ENCODE measurements around the gene UBC.
"Not testable (repeated sequence)": the region's sequence is repeated elsewhere in the genome, so short reads cannot be mapped to it uniquely, and the experiment has no call there.

Gene UBC

DNA sequence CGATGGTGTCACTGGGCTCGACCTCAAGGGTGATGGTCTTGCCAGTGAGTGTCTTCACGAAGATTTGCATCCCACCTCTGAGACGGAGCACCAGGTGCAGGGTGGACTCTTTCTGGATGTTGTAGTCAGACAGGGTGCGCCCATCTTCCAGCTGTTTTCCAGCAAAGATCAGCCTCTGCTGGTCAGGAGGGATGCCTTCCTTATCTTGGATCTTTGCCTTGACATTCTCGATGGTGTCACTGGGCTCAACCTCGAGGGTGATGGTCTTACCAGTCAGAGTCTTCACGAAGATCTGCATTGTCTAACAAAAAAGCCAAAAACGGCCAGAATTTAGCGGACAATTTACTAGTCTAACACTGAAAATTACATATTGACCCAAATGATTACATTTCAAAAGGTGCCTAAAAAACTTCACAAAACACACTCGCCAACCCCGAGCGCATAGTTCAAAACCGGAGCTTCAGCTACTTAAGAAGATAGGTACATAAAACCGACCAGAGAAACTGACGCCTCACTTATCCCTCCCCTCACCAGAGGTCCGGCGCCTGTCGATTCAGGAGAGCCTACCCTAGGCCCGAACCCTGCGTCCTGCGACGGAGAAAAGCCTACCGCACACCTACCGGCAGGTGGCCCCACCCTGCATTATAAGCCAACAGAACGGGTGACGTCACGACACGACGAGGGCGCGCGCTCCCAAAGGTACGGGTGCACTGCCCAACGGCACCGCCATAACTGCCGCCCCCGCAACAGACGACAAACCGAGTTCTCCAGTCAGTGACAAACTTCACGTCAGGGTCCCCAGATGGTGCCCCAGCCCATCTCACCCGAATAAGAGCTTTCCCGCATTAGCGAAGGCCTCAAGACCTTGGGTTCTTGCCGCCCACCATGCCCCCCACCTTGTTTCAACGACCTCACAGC lies 717 bp downstream of the UBC start:
- DNase-seq: peak; percentile 90

DNA sequence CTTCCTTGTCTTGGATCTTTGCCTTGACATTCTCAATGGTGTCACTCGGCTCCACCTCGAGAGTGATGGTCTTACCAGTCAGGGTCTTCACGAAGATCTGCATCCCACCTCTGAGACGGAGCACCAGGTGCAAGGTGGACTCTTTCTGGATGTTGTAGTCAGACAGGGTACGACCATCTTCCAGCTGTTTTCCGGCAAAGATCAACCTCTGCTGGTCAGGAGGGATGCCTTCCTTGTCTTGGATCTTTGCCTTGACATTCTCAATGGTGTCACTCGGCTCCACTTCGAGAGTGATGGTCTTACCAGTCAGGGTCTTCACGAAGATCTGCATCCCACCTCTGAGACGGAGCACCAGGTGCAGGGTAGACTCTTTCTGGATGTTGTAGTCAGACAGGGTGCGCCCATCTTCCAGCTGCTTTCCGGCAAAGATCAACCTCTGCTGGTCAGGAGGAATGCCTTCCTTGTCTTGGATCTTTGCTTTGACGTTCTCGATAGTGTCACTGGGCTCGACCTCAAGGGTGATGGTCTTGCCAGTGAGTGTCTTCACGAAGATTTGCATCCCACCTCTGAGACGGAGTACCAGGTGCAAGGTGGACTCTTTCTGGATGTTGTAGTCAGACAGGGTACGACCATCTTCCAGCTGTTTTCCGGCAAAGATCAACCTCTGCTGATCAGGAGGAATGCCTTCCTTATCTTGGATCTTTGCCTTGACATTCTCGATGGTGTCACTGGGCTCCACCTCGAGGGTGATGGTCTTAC lies 1.7 kb downstream of the UBC start:
- DNase-seq: not testable (repeated sequence)

DNA sequence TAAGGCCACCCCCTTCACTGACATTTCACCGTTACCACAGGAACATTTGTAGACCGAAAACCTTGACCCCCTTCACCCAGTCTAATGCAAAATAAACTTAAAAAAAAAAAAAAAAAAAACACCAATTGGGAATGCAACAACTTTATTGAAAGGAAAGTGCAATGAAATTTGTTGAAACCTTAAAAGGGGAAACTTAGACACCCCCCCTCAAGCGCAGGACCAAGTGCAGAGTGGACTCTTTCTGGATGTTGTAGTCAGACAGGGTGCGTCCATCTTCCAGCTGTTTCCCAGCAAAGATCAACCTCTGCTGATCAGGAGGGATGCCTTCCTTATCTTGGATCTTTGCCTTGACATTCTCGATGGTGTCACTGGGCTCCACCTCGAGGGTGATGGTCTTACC lies 2.9 kb downstream of the UBC start:
- DNase-seq: not testable (repeated sequence)

DNA sequence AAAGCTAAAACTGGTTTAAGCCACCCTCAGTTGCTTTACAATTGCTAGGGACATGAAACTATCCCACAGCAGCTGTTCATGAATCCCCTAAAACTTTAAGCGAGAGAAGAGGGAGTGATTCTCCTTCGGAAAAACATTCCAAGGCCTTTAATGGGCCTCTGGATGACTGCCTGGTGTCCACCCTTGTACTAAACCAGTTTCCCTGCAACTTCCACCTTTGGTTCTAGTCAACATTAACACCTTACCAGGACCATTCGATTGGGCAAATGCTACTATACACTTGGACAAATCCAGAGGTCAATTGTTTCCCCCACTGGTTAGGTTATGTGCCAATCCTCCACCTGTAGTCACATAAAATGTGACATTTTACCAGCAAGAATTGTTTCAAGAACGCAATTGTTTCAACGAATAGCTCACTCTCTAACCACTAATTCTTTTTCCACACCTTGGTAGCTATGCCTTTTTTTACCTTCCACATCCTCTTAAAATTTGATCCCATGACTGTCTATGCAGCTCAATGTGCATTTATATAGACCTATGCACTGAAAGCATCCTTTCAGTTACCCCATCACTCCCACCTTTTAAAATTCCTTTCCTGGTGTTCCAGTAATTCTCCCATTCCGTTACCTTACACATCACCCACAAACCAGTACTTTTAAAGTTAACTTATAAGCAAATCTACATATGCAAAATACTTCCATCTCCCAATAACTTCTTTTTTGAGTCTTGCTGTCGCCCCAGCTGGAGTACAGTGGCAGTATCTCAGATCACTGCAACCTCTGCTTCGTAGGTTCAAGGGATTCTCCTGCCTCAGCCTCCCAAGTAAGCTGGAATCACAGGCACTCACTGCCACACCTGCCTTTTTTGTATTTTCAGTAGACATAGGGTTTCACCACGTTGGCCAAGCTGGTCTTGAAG lies 3.6 kb downstream of the UBC start:
- DNase-seq: no peak

DNA sequence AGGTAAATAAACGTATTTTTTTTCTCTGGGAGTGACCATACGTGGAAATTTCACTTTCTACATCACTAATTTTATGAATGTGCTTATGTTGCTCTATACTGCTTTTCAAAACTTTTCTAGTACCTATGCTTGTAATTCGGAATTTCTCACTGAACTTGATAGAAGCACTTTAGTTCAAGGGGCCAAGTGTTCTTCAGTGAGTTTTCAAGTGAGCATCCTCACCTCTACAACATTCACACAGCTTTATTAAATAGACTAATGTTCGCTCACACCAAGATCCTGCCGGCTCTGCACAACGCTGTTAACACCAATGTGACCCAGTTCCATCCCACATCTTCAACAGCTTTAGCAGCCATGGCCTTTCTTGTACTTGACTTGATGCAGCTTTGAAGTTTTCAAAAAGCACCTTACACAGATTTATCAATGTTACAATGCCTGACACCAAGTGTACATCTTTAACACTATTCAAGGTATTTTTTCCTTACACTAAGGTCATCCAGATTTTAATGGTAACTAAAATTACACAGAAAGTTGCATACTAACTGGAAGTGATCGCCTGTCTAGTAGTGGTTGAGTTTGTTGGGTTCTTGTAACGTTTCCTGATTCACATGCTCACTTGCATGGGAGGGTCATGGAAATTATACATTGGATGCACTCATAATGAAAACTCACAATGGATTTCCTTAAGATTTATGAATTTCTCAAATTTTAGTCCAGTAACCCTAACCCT lies 4.5 kb downstream of the UBC start:
- DNase-seq: no peak

DNA sequence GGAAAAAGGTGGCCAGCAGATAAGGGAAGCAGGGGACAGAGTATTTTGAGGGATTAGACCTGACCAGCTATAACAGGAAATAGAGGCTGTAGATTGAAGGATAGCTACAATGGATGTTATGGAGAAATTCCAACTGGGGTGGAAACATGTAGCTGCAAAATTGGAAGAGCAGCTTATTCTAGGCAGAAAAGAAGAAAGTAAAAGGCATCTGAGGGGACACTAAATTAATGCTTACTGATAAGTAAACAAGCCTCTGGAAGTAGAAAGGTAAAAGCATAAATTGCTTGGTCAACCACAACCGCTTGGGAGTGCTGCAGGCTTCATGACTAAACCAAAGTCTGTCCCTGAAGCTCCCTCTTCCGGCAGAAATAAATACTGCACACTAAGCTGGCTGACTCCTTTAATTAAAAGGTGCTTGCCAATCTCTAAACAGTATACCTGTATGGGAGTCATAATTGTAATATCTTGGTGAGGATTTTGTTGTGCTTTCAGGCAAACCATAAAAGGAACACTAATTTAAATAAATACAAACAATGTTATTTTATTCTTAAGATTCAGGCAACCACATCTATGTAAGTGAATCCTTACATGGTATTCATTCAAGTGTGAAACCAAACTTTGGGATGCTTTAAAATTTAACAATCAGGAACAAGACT lies 7.7 kb downstream of the UBC start:
- peak; percentile 96 for DNase-seq

DNA sequence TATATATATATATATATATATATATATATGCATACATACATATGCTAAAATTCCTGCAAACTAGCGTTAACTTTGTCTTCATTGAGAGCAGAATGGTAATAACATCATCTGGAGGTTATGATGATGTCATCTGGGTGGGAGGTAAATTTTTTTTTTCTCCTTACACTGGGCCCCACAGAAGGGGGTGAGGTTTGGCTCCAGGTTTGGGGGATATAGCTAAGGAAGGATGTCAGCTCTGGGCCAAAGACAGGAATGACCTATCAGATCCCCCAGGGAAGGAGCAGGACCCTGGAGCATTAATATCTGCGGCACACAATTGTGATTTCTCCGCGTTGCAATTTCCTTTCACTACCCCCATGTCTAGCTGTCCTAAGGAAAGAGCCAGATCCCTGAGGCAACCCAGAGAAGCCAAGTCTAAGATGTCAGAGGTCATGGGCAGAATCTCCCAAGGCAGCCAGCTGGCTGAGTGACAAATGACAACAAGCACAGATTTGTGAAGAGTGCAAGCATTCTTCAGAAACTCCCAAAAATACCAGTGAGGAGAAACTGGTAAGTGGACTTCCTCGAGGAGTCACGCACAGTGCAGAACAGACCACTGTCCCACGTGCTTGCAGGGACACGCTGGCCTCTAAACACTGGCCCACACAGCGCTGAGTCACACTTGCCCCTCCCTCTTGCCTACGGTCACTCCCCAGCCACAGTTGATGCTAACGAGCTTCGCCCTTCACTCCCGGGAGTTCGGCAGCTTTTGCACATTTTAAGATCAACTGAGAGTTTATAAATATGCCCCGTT lies 9.9 kb downstream of the UBC start:
- peak; percentile 46 for DNase-seq

DNA sequence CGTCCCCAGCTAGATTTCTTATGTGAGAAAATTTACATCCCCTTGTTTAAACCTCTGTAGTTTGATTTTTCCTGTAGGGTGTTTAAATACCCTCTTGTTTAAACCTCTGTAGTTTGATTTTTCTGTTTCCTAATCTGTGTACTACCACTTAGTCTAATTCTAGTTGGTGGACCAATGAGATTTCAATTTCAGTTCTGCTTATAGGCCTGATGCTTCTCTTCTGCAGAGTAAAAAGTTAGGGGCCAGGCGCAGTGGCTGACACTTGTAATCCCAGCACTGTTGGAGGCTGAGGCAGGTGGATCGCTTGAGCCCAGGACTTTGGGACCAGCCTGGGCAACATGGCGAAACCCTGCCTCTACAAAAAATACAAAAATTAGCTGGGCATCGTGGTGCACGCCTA lies 11.5 kb downstream of the UBC start:
- DNase-seq: no peak

DNA sequence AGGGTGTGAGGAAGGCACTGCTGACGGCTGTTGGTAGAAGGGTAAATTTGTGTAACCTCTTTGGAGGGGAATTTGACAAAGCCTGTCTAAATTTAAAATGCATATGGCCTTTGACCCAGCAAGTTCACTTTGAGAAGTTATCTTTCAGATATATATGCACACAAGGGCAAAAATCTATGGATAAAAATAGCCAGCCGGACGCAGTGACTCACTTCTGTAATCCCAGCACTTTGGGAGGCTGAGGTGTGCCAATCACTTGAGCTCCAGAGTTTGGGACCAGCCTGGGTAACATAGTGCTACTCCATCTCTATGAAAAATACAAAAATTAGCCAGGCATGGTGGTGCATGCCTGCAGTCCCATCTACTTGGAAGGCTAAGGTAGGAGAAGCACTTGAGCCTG lies 13.4 kb downstream of the UBC start:
- DNase-seq: no peak

DNA sequence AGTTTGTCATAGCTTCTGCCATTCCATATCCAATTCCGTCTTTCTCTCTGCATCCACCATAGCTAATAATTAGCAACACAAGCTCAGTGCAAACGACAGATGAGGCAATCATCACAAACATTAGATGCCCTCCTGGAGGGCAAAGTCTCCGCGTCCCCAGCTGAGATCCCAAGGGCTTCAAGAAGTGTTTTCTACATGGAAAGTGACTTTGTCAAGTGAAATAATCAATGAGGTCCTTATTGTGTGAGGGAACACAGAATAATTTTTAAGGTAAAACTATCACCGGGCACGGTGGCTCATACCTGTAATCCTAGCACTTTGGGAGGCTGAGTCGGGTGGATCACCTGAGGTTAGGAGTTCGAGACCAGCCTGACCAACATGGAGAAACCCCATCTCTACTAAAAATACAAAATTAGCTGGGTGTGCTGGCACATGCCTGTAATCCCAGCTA lies 14.1 kb downstream of the UBC start:
- not testable (repeated sequence) for DNase-seq

DNA sequence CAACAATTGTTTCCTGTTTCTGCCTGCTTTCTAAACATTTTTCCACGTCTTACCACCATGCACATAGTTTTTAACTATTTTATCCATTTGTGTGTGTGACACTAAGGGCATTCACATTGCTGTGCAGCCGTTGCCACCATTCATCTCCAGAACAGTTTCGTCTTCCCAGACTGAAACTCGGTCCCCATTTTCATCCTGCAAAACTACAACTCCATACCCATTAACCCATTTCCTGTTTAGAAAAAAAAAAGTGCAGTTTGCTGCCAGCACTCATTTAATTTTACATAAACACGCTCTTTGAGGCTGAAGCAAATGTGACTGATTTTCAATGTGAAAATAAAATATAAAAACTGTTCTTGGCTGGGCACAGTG lies 15.5 kb downstream of the UBC start:
- no peak for DNase-seq

DNA sequence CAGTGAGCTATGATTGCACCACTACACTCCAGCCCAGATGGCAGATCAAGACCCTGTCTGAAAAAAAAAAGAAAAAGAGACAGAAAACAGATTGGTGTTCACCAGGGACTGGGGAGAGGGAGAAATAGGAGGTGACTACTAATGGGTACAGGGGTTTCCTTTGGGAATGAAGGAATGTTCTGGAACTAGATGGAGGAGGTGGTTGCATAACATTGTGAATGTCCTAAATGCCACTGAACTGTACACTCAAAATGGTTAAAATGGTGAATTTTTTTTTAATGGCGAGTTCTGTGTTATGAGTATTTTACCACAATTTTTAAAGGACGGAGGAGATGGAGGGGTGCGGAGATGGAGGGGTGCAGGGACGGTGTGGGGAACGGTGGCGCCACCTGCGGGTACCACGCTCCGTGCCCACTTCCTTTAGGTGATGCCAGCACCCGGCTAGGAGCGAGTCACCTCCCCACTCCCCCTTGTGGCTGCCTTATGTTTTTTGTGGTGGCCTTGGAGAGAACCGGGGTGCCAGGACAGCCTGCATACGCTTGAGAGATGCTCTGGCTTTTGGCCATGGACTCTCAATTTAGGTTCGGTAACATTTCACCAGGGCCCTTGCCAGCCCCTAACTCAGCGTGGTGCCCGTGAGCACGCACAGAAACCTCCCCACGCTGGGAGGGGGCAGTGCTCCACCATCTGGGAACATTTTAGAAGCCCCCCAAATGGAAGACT lies 16.1 kb downstream of the UBC start:
- peak; percentile 85 for DNase-seq

DNA sequence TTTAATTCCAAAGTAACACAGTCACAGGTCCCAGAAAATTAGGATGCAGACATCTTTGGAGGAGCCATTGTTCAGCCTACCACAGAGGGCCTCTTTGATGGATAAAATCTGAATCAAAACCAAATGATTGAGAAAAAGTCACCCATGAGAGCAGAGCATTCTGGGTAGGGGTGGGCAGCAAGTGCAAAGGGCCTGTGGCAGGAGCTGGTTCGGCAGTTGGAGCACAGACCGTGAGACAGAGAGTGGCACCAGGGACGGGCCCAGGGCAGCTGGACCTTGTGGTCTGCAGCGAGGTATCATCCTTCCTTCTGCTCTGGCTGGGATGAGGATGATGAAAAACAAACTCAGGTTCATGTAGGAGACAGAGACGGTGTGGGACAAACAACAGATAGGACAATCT lies 18.0 kb downstream of the UBC start:
- no peak for DNase-seq

DNA sequence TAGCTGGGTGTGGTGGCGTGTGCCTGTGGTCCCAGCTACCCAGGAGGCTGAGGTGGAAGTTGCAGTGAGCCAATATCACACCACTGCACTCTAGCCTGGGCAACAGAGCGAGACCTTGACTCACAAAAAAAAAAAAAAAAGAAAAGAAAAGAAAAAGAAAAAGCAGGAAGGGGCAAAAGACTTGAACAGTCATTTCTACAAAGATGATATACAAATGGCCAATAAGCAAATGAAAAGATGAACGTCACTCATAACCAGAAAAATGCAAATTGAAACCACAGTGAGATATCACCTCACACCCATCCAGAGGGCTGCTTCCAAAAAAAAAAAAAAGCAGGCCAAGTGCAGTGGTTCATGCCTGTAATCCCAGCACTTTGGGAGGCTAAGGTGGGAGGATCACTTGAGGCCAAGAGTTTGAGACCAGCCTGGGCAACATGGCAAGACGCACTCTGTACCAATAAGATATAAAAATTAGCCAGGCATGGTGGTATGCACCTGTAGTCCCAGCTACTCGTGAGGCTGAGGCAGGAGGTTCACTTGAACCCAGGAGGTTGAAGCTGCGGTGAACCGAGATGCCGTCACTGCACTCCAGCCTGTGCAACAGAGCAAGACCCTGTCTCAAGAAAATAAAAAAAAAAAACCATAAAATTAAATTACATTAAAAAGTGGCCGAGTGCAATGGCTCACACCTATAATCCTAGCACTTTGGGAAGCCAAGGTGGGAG lies 20.5 kb downstream of the UBC start:
- DNase-seq: no peak

DNA sequence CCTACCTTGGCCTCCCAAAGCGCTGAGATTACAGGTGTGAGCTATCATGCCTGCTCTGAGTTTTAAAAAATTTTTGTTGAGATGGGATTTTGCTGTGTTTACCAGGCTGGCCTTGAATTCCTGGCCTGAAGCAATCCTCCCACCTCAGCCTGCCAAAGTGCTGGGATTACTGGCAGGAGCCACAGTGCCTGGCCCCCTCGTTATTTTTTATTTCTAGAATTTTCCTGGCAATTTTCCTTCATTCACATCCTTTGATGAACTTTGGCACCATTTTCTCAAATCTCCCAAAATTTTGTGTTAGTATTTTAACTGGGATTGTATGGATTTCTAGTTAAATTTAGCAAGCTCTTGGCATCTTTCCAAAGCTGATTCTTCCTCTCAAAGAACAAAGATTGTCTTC lies 26.2 kb downstream of the UBC start:
- no peak for DNase-seq

DNA sequence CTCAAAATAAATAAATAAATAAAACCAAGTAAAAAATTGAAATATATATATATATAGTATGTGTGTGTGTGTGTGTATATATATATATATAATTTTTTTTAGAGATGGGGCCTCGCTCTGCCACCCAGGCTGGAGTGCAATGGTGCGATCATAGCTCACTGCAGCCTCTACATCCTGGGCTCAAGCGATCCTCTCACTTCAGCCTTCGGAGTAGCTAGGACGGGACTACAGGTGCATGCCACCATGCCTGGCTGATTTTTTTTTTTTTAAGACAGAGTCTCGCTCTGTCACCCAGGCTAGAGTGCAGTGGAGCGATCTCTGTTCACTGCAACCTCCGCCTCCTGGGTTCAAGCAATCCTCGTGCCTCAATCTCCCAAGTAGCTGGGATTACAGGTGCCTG lies 26.7 kb downstream of the UBC start:
- not testable (repeated sequence) for DNase-seq

DNA sequence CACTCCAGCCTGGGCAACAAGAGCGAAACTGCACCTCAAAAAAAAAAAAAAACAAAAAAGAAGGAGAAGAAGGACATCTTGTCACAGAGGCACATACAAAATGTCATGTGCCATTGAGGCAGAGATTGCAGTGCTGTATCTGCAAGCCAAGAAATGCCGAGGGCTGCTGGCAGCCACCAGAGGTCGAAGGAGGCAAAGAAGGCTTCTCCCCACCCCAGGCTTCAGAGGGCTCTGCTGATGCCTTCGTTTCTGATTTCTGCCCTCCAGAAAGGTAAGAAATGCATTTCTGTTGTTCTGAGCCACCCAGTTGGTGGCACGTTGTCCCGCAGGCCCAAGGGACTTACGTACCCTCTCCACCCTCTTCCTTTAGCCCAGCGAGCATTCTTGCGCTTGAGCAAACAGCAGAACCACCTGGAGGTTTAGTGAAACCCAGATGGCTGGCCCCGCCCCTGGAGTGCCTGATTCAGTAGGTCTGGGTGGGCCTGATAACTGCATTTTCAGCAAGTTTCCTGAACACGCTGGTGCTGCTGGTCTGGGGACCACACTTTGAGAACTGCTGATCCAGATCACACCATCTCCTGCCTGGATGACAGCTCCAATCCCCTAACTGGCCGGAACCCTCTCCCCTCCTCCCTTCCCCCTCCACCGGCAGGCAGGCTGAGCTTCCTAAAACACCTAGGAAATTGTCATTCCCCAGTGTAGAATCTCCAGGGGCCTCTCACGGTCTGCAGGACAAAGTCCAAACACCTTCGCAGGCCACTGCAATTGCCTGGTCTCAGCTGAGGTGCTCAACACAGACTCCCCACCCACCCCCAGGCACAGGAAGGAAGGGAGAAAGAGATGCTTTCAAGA lies 29.6 kb downstream of the UBC start:
- peak; percentile 92 for DNase-seq
